Activated CD4-positive, CD25-positive, alpha-beta regulatory T cell (primary cell): ENCODE results near the gene MAP4K3.

Experiments used
- DNase-seq, 4 experiments: peaks; one replicate each; lab custom pipeline; 2025; lab: John Stamatoyannopoulos, UW

MAP4K3 gene

GRCh38 chr2:39241588-39241987, 195.5 kb downstream of the MAP4K3 start:
- DNase-seq = no peak

GRCh38 chr2:39240758-39241157, 196.3 kb downstream of the MAP4K3 start:
- DNase-seq = no peak

- no peak for DNase-seq
Observed at GRCh38 chr2:39234754-39235153, 202.3 kb downstream of the MAP4K3 start.

- no peak for DNase-seq
Observed at GRCh38 chr2:39232141-39232540, 204.9 kb downstream of the MAP4K3 start.

- no peak for DNase-seq
Observed at GRCh38 chr2:39228413-39229209, 208.5 kb downstream of the MAP4K3 start.

- DNase-seq = peak; percentile 57 to 79 (median 64)
Observed at GRCh38 chr2:39227628-39228412, 209.3 kb downstream of the MAP4K3 start.

- DNase-seq = no peak
Observed at GRCh38 chr2:39225567-39225966, 211.5 kb downstream of the MAP4K3 start.

- DNase-seq = no peak
Observed at GRCh38 chr2:39223909-39224308, 213.2 kb downstream of the MAP4K3 start.

- no peak for DNase-seq
Observed at GRCh38 chr2:39221459-39221858, 215.6 kb downstream of the MAP4K3 start.

GRCh38 chr2:39220136-39220535, 216.9 kb downstream of the MAP4K3 start:
- DNase-seq = no peak

GRCh38 chr2:39218391-39218790, 218.7 kb downstream of the MAP4K3 start:
- no peak for DNase-seq

- no peak for DNase-seq
Observed at GRCh38 chr2:39217192-39217550, 219.9 kb downstream of the MAP4K3 start.

GRCh38 chr2:39216346-39217191, 220.5 kb downstream of the MAP4K3 start:
- DNase-seq = peak; percentile 9 to 64 (median 44)

GRCh38 chr2:39215545-39215944, 221.5 kb downstream of the MAP4K3 start:
- DNase-seq = no peak

- no peak for DNase-seq
Observed at GRCh38 chr2:39213015-39213414, 224.1 kb downstream of the MAP4K3 start.

GRCh38 chr2:39210846-39211245, 226.2 kb downstream of the MAP4K3 start:
- no peak for DNase-seq

- no peak for DNase-seq
Observed at GRCh38 chr2:39203382-39203781, 233.7 kb downstream of the MAP4K3 start.

- DNase-seq = no peak
Observed at GRCh38 chr2:39202639-39203369, 234.3 kb downstream of the MAP4K3 start.
